ENCODE measurements around the gene PRDM12.

Gene PRDM12

GRCh38 chr9:130664251-130665028 is at the start of gene PRDM12:
Gene PRDM12, plus strand, starts transcription at chr9:130664594. Its CDS starts 60 bp downstream, at chr9:130664654.
- DNase-seq (ENCODE audit: low spot score): no peak

DNA sequence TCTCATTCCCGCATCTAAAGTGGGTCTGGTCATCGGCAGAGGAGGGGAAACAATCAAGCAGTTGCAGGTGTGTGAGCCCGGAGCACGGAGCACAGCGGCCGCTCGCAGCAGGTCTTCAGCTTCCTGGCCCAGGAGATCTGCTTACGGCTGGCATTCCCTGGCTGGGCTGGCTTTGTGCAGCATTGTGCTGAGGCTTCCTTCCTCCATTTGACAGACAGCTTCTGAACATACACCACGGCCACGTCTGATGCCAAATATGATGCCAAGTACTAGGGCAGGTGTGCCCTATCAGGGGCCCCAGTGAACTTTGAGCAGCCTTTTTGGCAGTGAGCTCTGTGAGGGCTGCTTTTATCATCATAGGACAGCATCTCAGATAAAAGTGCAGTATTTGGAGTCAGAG is 47.9 kb upstream of the PRDM12 start:
- DNase-seq (ENCODE audit: low spot score): no peak

- DNase-seq (ENCODE audit: low spot score): no peak
Observed at GRCh38 chr9:130623466-130623865, 40.9 kb upstream of the PRDM12 start.

DNA sequence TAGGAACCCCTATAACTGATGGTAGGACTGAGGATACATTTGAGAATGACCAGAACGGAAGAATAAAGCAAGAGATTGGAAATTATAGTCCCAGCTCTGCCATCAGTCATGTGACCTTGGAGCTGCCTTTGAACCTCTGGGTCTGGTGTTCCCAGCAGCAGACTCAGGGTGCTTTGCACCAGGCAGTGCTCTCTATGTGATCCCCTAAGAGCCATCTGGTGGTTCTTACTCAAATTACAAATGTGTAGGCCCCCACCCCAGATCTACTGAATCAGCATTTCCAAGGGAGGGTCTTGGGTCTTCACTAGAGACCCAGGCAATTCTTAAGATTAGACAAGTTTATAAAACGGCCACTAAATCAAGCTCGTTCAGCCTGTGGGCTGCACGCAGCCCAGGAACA is 40.2 kb upstream of the PRDM12 start:
- DNase-seq (ENCODE audit: low spot score): no peak

DNA sequence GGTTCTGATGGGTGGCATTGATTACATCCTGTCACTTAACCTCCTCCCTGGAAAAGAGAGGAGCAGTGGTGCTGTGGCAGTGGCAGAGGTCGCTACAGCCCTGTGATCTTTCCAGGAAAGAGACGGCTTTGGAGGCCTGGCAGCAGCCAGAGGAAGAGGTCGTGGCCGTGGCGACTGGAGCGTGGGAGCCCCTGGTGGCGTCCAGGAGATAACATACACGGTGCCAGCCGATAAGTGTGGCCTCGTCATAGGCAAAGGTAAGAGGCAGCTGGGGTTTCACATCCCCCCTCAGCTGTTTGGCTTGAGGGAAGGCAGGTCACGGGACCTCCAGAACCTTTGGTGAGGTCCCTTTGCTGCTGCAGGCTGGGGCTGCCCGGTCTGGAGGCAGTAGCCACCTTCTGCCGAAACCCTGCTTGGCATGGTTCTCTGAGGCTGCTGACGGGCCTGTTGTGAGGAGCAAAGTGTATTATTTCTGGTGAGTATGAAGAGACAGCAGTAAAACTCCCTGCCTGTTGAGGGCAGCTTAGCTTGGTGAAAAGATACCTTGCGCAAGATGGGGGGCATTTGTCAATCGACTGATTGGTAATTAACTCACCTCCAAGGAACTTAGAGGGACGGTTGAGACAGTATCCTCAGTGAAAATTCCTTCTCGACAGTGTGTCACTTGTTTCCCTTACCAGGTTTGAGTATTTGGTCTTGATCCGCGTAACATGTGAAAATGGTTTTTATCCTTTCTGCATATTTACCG is 38.0 kb upstream of the PRDM12 start:
- no peak for DNase-seq (ENCODE audit: low spot score)

DNA sequence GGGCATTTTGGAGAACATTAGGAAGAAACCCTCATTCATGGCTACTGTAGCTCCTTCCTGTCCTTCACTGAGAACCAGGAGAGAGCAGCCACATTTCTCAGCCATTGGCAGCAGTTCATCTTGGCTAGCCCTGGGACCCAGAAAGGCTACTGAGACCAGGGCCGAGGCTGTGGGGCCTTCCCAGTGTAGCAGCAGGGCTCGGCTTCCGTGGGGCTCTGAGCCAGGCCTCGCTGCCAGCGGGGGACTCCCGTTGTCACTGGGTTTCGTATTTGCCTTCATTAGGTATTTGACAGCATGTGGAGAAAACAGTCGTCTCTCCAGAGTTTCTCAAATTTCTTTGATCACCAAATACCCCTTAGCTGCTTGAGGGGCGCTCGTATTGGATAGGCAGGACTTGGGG is 37.3 kb upstream of the PRDM12 start:
- no peak for DNase-seq (ENCODE audit: low spot score)

DNA sequence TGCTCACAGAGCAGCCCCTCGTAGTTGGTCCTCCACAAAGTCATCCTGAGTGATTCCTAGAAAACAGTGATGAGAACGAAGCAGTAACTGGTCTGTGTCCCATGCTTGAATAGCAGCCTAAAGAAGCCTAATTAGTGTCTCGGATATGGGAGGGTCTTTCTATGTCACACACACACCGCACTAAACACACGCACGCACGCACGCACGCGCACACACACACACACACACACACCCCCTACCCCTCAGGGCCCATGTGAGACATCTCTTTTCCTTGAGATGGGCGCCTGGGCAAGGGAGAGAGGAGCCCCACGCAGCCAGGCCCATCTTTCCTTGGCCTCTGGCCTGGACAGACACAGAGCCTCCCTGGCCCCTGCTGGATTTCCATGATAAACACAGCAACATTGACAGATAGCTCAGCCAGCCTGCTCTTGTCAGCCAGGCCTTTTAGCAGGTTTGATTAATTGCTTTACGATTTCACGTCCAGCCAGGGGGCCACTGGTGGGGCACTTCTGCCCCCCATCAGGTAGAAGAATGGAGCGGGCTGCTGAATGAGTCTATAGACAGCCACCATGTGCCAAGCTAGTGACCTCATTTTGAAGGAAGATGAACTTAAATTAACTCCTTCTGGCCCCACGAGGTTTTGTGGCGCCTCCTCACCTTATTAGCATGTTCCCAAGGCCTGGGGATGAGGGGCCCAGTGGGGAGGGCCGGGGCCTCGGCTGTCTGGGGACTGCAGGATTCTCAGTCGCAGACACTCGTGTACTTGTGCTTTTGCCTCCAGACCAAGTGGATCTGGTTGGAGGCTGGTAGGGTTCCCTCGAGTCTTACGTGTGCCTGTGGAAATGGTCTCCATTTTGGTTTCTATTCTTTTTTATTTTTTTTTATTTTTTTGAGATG is 36.2 kb upstream of the PRDM12 start:
- no peak for DNase-seq (ENCODE audit: low spot score)

GRCh38 chr9:130629443-130630070 is 34.8 kb upstream of the PRDM12 start:
- DNase-seq (ENCODE audit: low spot score): no peak

DNA sequence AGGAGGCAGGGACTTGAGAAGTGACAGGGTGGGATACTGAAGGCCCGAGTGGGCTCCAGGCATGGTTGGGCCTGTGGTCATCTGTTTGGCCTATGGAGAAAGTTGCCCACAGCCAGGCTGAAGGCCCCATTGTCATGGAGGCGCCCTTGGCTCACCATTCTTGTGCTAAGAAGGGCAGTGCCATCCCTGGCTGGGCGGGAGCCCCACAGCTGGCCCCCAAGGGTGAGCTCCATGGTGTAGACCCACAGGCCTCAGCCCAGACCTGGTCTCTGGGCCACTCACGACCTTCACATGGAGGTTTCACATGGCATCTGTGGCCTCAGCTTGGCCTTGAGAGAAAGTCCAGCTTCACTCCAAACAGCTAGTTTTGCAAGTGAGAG is 34.3 kb upstream of the PRDM12 start:
- DNase-seq (ENCODE audit: low spot score): no peak

GRCh38 chr9:130630506-130631330 is 33.7 kb upstream of the PRDM12 start:
- no peak for DNase-seq (ENCODE audit: low spot score)

GRCh38 chr9:130631331-130632080 is 32.9 kb upstream of the PRDM12 start:
- DNase-seq (ENCODE audit: low spot score): no peak

DNA sequence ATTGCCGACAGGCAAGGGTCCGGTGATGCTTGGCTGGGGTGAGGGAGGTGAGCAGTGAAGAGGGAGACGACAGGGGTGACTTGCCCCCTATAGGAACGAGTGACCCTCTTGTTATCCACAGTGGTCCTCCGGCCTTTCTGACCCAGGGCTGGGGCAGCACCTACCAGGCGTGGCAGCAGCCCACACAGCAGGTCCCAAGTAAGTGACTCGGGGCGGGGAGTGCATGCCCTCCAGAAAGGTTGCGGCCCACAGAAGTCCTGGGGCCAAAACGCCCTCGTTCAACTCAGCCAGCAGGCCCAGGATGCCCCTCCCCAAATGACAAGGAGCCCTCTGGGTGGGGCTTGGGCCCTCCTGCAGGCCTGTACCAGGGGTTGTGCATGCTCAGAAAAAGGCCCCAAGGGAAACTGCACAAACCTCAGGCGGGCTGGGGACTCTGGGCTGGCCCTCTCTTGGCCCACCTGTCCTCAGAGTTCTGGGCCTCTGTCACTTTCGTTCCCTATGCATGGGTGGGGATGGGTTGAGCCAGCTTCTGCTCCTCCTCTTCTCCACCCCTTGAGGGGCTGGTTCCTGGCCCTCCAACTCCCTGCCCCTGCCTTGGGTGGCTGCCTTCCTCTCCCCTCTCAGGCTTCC is 32.2 kb upstream of the PRDM12 start:
- no peak for DNase-seq (ENCODE audit: low spot score)

GRCh38 chr9:130632841-130633240 is 31.6 kb upstream of the PRDM12 start:
- no peak for DNase-seq (ENCODE audit: low spot score)

- DNase-seq (ENCODE audit: low spot score): no peak
Observed at GRCh38 chr9:130633336-130634190, 30.8 kb upstream of the PRDM12 start.

DNA sequence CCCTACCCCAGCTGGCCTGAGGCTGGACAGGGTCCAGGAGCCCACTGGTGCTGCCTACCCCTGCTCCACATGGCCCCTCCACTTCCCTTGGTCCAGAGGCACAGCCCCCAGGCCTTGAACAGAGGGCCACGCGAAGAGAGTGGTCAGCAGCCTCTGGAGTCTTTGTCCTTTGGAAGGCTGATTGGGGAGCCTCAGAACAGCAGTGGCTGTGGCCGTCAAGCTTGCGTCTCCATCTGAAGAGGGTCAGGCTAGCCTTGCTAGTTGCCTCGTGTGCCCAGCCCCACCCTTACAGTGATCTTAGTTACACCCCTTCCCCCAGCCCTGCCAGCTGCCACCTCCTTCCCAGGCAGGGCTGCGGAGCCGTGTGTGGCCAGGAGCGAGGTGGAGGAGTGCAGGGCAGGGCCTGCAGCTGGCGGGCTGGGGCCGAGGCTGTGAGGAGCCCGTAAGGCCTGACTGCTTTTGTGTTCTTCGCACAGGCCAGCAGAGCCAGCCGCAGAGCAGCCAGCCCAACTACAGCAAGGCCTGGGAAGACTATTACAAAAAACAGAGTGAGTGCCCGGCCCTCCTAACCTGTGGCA is 30.1 kb upstream of the PRDM12 start:
- DNase-seq (ENCODE audit: low spot score): no peak

DNA sequence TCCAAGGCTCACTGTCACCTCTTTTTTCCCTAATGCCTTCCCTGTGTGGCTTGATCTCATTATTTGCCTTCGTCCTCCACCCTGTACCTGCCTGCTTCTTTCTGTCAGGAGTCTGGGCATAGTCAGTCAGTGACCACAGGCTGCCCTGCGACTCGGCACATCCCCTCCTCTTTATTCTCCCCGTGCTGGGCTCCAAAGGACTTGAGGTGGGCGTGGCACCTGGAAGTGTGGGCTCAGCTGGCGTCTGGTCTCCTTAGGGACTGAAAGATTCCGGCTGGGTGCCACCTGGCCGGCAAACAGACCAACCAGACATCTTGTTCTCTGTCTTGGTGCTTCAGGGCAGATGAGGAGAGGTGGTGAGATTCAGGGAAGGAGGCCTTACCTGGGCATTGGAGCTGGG is 29.6 kb upstream of the PRDM12 start:
- DNase-seq (ENCODE audit: low spot score): no peak

- DNase-seq (ENCODE audit: low spot score): no peak
Observed at GRCh38 chr9:130635306-130635705, 29.1 kb upstream of the PRDM12 start.
